SK-N-SH (cell line): ENCODE data around the gene TGFBI. TPM values are rescaled to one million over a fixed set of nuclear protein-coding genes. Genes with fewer than 3 reads are reported as not detected.
A peak's percentile ranks its signal among the peaks of the same experiment; 100 is the strongest.

Experiments
- CTCF ChIA-PET: fragments of 300-600, 350-600 bp; formaldehyde crosslinking; extraction: SDS; loops from one replicate; lab custom pipeline; 2021; lab: Yijun Ruan, JAX
- POLR2A ChIA-PET: fragments of 350-600 bp; sonication (Branson Sonifier 250); formaldehyde crosslinking; extraction: SDS; loops from one replicate; lab custom pipeline; 2020; ENCODE audit warnings: antibody characterized with exemption, inconsistent platforms; lab: Yijun Ruan, JAX
- DNase-seq: peaks from one replicate; pipeline ENCODE4 v3.0.0; 2012
- H2AFZ ChIP-seq: fragments of 200-600 bp; sonication (generic); 2 replicates; pipeline ENCODE4 v1.8.1; 2016; ENCODE audit warnings: antibody characterized with exemption, mild to moderate bottlenecking, low read depth
- H3F3A ChIP-seq: fragments of 200-600 bp; sonication (generic); replicated peaks from 2 replicates; pipeline ENCODE3; 2016; ENCODE audit warnings: antibody characterized with exemption, mild to moderate bottlenecking; ENCODE audit not compliant: insufficient read depth
- H3K27ac ChIP-seq, 2 experiments: fragments of 200-500 bp in 1 of 2; fragments of 200-600 bp in 1 of 2; sonication (Bioruptor generic) in 1 of 2; sonication (generic), shearing (Covaris generic) in 1 of 2; 2 replicates each; pipeline versions ENCODE4 v1.5.1 to v1.6.1; 2014 to 2016; ENCODE audit warnings: low read depth in 2 of 2, inconsistent platforms in 1 of 2, low read length in 1 of 2, mild to moderate bottlenecking in 1 of 2, mixed read lengths in 1 of 2
- H3K27me3 ChIP-seq: fragments of 200-600 bp; sonication (generic), shearing (Covaris generic); 2 replicates; pipeline ENCODE4 v1.6.1; 2016; ENCODE audit warnings: mixed run types; ENCODE audit not compliant: insufficient read depth
- H3K36me3 ChIP-seq, 2 experiments: fragments of 200-500 bp in 1 of 2; fragments of 200-600 bp in 1 of 2; sonication (Bioruptor generic) in 1 of 2; sonication (generic) in 1 of 2; replicated peaks in 1 of 2; 2 replicates each; pipeline versions ENCODE3 to v1.5.1; 2014 to 2016; ENCODE audit warnings: low read length in 1 of 2, mild to moderate bottlenecking in 1 of 2; ENCODE audit not compliant: insufficient read depth in 2 of 2, control insufficient read depth in 1 of 2
- H3K4me1 ChIP-seq, 2 experiments: fragments of 200-500 bp in 1 of 2; fragments of 200-600 bp in 1 of 2; sonication (Bioruptor generic) in 1 of 2; sonication (generic), shearing (Covaris generic) in 1 of 2; 2 replicates each; pipeline versions ENCODE4 v1.5.1 to v1.6.1; 2014 to 2016; ENCODE audit warnings: low read depth in 1 of 2, low read length in 1 of 2, mixed run types in 1 of 2; ENCODE audit not compliant: insufficient read depth in 2 of 2, control insufficient read depth in 1 of 2
- H3K4me2 ChIP-seq: fragments of 200-600 bp; sonication (generic), shearing (Covaris generic); 2 replicates; pipeline ENCODE4 v1.6.1; 2017; ENCODE audit warnings: mixed run types
- H3K4me3 ChIP-seq, 2 experiments: fragments of 200-500 bp in 1 of 2; fragments of 200-600 bp in 1 of 2; sonication (Bioruptor generic) in 1 of 2; sonication (generic), shearing (Covaris generic) in 1 of 2; 2 replicates each; pipeline versions ENCODE4 v1.5.1 to v1.8.1; 2014 to 2016; ENCODE audit warnings: low read depth in 2 of 2, inconsistent platforms in 1 of 2, low read length in 1 of 2, mild to moderate bottlenecking in 1 of 2, mixed read lengths in 1 of 2, moderate library complexity in 1 of 2
- H3K79me2 ChIP-seq: fragments of 200-600 bp; sonication (generic); 2 replicates; pipeline ENCODE4 v1.8.1; 2017; ENCODE audit warnings: mild to moderate bottlenecking; ENCODE audit not compliant: insufficient read depth
- H3K9ac ChIP-seq: fragments of 200-600 bp; sonication (generic); 2 replicates; pipeline ENCODE4 v1.6.1; 2017; ENCODE audit warnings: mixed run types
- H3K9me2 ChIP-seq: fragments of 200-600 bp; sonication (generic); 2 replicates; pipeline ENCODE4 v1.6.1; 2017; ENCODE audit warnings: mixed run types
- H3K9me3 ChIP-seq: fragments of 200-600 bp; sonication (generic); 2 replicates; pipeline ENCODE4 v1.6.1; 2017; ENCODE audit warnings: mixed run types, mild to moderate bottlenecking, moderate library complexity
- H4K20me1 ChIP-seq: fragments of 200-600 bp; sonication (generic); 2 replicates; pipeline ENCODE4 v1.6.1; 2017; ENCODE audit warnings: mild to moderate bottlenecking, mixed run types; ENCODE audit not compliant: insufficient read depth
- CHD2 ChIP-seq: fragments of 150-350 bp; IDR thresholded peaks from 2 replicates; pipeline ENCODE4 v1.6.1; 2018; ENCODE audit warnings: low read length; ENCODE audit not compliant: partially characterized antibody
- CTCF ChIP-seq: fragments of 200-600 bp; sonication (generic); IDR thresholded peaks from 2 replicates; pipeline ENCODE4 v1.6.1; 2017; ENCODE audit warnings: antibody characterized with exemption, mild to moderate bottlenecking, moderate library complexity
- ELF1 ChIP-seq: IDR thresholded peaks from 2 replicates; pipeline ENCODE4 v1.4.0; 2012
- EP300 ChIP-seq, 2 experiments: IDR thresholded peaks; 2 replicates each; pipeline versions ENCODE4 v1.4.0 to v1.6.1; 2012; ENCODE audit warnings: borderline replicate concordance in 1 of 2, low read depth in 1 of 2, low read length in 1 of 2
- EZH2phosphoT487 ChIP-seq: fragments of 200-600 bp; sonication (generic); IDR thresholded peaks from 2 replicates; pipeline ENCODE4 v1.6.1; 2017; ENCODE audit warnings: low read depth, mixed run types, mild to moderate bottlenecking, antibody characterized with exemption, moderate library complexity, borderline replicate concordance
- FOXJ3 ChIP-seq: sonication (generic); formaldehyde crosslinking; IDR thresholded peaks from 2 replicates; pipeline ENCODE4 v1.5.1; 2020; ENCODE audit warnings: mild to moderate bottlenecking, missing genetic modification reagents
- FOXM1 ChIP-seq: IDR thresholded peaks from 2 replicates; pipeline ENCODE4 v1.4.0; 2012; ENCODE audit warnings: low read depth, mild to moderate bottlenecking
- GATA2 ChIP-seq: sonication (generic); formaldehyde crosslinking; IDR thresholded peaks from 2 replicates; pipeline ENCODE4 v1.5.0; 2020; ENCODE audit warnings: mild to moderate bottlenecking, missing genetic modification reagents
- JUND ChIP-seq: IDR thresholded peaks from 2 replicates; pipeline ENCODE4 v1.4.0; 2012
- MAX ChIP-seq: IDR thresholded peaks from 2 replicates; pipeline ENCODE4 v1.4.0; 2012; ENCODE audit warnings: low read depth
- MEF2A ChIP-seq: IDR thresholded peaks from 2 replicates; pipeline ENCODE4 v1.4.0; 2012; ENCODE audit warnings: low read depth, borderline replicate concordance
- NRF1 ChIP-seq: IDR thresholded peaks from 2 replicates; pipeline ENCODE4 v1.6.1; 2012; ENCODE audit warnings: low read depth, mild to moderate bottlenecking, low read length
- PBX3 ChIP-seq: IDR thresholded peaks from 2 replicates; pipeline ENCODE4; 2012
- POLR2AphosphoS5 ChIP-seq: IDR thresholded peaks from 2 replicates; pipeline ENCODE4 v1.6.1; 2012; ENCODE audit warnings: low read depth, low read length
- REST ChIP-seq: IDR thresholded peaks from 2 replicates; pipeline ENCODE4 v1.6.1; 2012; ENCODE audit warnings: mild to moderate bottlenecking, low read depth, low read length, moderate library complexity
- RFX5 ChIP-seq: IDR thresholded peaks from 2 replicates; pipeline ENCODE4 v1.6.1; 2012; ENCODE audit warnings: mild to moderate bottlenecking, improper control_type of control experiment, low read length
- SIN3A ChIP-seq: IDR thresholded peaks from 2 replicates; pipeline ENCODE4 v1.6.1; 2012; ENCODE audit warnings: low read depth, mild to moderate bottlenecking, low read length, moderate library complexity, borderline replicate concordance
- SMC3 ChIP-seq: IDR thresholded peaks from 2 replicates; pipeline ENCODE4 v1.6.1; 2012; ENCODE audit warnings: low read depth, low read length, improper control_type of control experiment
- TCF12 ChIP-seq: IDR thresholded peaks from 2 replicates; pipeline ENCODE4 v1.4.0; 2012
- TEAD4 ChIP-seq: IDR thresholded peaks from 2 replicates; pipeline ENCODE4 v1.4.0; 2012; ENCODE audit warnings: mild to moderate bottlenecking, borderline replicate concordance; ENCODE audit not compliant: insufficient read depth
- USF2 ChIP-seq: fragments of 150-350 bp; IDR thresholded peaks from 2 replicates; pipeline ENCODE4 v1.6.1; 2017; ENCODE audit warnings: antibody characterized with exemption, low read length, low read depth, borderline replicate concordance
- YY1 ChIP-seq: IDR thresholded peaks from 2 replicates; pipeline ENCODE4 v1.4.0; 2012; ENCODE audit warnings: low read depth, mild to moderate bottlenecking
- WGBS: methylation state at CpG from one replicate; pipeline ENCODE4 v1.1.6; 2017; ENCODE audit warnings: low lambda C conversion rate; 5-methylcytosine and 5-hydroxymethylcytosine counted together
- polyA plus RNA-seq, 3 experiments: library from polyadenylated mRNA; depleted of rRNA; stranded (reverse); fragments of >200 nt; gene quantifications; 2 replicates each; pipeline ENCODE4 v1.2.3, GENCODE V29; 2012

TGFBI gene
- polyA plus RNA-seq, 1 of the 3 experiments (the other 2 are of a cell fraction), result 2,678 TPM

- TF ChIP-seq POLR2AphosphoS5 (no peak; the same call in 1 of the 2 replicates), FOXJ3 (CRISPR knock-in tag) (no peak)
These were observed 24.0 kb downstream of the TGFBI start (continued) for GRCh38 chr5:136052692-136053335.

GRCh38 chr5:136053336-136054141 lies 24.8 kb downstream of the TGFBI start:
- Histone ChIP-seq H3K36me3 (peaks cover 33 to 37% of the 10 kb centered on the region in 2 experiments), H3K9me2 (no peaks in the 10 kb centered on the region), H3K79me2 (peaks cover 7% of the 10 kb centered on the region; the same call in 1 of the 2 replicates), H3K9me3 (no peaks in the 10 kb centered on the region), H2AFZ (no peak overlapping the region), H3F3A (peaks cover 85% of the 10 kb centered on the region), H3K27ac (peak overlapping the region; percentile 75 to 97), H4K20me1 (peaks cover 6% of the 10 kb centered on the region; the same call in 1 of the 2 replicates), H3K9ac (peak overlapping the region; percentile 62), H3K4me2 (peak overlapping the region; percentile 66), H3K4me1 (peaks cover 18 to 52% of the 10 kb centered on the region in 2 experiments; a peak in 3 of 4 replicates), H3K27me3 (no peaks in the 10 kb centered on the region), H3K4me3 (no peak overlapping the region)
- DNase-seq, result no peak
- ChIA-PET CTCF (interaction anchor here (1.0 to 1.2 kb wide), 2 partner anchors 8 to 28 kb away, joined by 3 to 5 read pairs; no protein-coding TSS in a partner anchor), POLR2A (no interaction called here)
- WGBS, result 10% methylated on average over 6 of the region's 6 CpGs
- TF ChIP-seq SIN3A (peak; percentile 57; the same call in 1 of the 2 replicates), GATA2 (CRISPR knock-in tag) (no peak), ELF1 (peak; percentile 55; the same call in 1 of the 2 replicates), TCF12 (peak; percentile 95), POLR2AphosphoS5 (peak; percentile 80), YY1 (no peak), EZH2phosphoT487 (no peak), MEF2A (peak; percentile 62; the same call in 1 of the 2 replicates), MAX (peak; percentile 79), FOXM1 (peak; percentile 69), NRF1 (no peak), REST (peak; percentile 65), TEAD4 (peak; percentile 93), SMC3 (no peak), FOXJ3 (CRISPR knock-in tag) (no peak), CTCF (no peak), JUND (peak; percentile 97), RFX5 (no peak), EP300 (IDR thresholded peaks at IDR 0.05; ENCODE audit: borderline replicate concordance in 1 of 2, low read depth in 1 of 2, low read length in 1 of 2) (peak in 1 of 2 experiments; percentile 98; a peak in 2 of 4 replicates), USF2 (no peak), PBX3 (peak; percentile 92), CHD2 (no peak)
